K562 (cell line): ENCODE measurements around the gene OR7G3. TPM values are rescaled to one million over a fixed set of nuclear protein-coding genes. Genes with fewer than 3 reads are reported as not detected.

Experiments used
- ARID4B ChIP-seq: sonication (generic); formaldehyde crosslinking; IDR thresholded peaks from 2 replicates; pipeline ENCODE4 v1.8.0; 2022; ENCODE audit warnings: mild to moderate bottlenecking, missing genetic modification reagents
- BRD9 ChIP-seq: fragments of 450-650 bp; IDR thresholded peaks from 2 replicates; pipeline ENCODE4 v1.6.1; 2018; ENCODE audit warnings: low read depth; ENCODE audit not compliant: partially characterized antibody
- CHD1 ChIP-seq: fragments of 200-600 bp; sonication (generic); IDR thresholded peaks from one replicate; pipeline ENCODE4 v1.6.1; 2012; ENCODE audit warnings: mild to moderate bottlenecking, moderate library complexity, low read length, inconsistent platforms
- EGR1 ChIP-seq: fragments of 450-650 bp; conservative IDR thresholded peaks from 2 replicates; pipeline ENCODE4 v1.6.1; 2017; ENCODE audit warnings: mild to moderate bottlenecking
- EHMT2 ChIP-seq: fragments of 450-650 bp; IDR thresholded peaks from 2 replicates; pipeline ENCODE4 v1.6.1; 2018; ENCODE audit warnings: antibody characterized with exemption
- FOXK2 ChIP-seq, 2 experiments: fragments of 450-650 bp; IDR thresholded peaks in 1 of 2; conservative IDR thresholded peaks in 1 of 2; 2 replicates each; pipeline ENCODE4 v1.6.1; 2016; ENCODE audit warnings: low read depth in 2 of 2, mild to moderate bottlenecking in 1 of 2
- HCFC1 ChIP-seq: IDR thresholded peaks from 2 replicates; pipeline ENCODE4 v1.6.1; 2012; ENCODE audit warnings: low read depth, low read length, improper control_type of control experiment
- HMGN3 ChIP-seq: IDR thresholded peaks from 2 replicates; pipeline ENCODE4 v1.6.1; 2011; ENCODE audit warnings: borderline replicate concordance, low read depth, mild to moderate bottlenecking, mixed read lengths, low read length; ENCODE audit not compliant: insufficient read length; ENCODE audit errors: extremely low read depth
- NFE2L1 ChIP-seq: fragments of 450-650 bp; IDR thresholded peaks from 2 replicates; pipeline ENCODE4 v1.6.1; 2016; ENCODE audit warnings: missing genetic modification characterization, low read depth, mild to moderate bottlenecking, missing compliant biosample characterization, moderate library complexity, borderline replicate concordance
- NFRKB ChIP-seq: fragments of 450-650 bp; IDR thresholded peaks from 2 replicates; pipeline ENCODE4 v1.6.1; 2016; ENCODE audit warnings: low read depth
- POLR2G ChIP-seq: fragments of 200-400 bp; formaldehyde crosslinking; IDR thresholded peaks from 2 replicates; pipeline ENCODE4 v1.6.1; 2017; ENCODE audit warnings: low read depth, mild to moderate bottlenecking, antibody characterized with exemption, low read length, moderate library complexity
- RAD51 ChIP-seq: fragments of 450-650 bp; IDR thresholded peaks from 2 replicates; pipeline ENCODE4 v1.7.1; 2016; ENCODE audit warnings: low read depth, mild to moderate bottlenecking, borderline replicate concordance
- RBFOX2 ChIP-seq: fragments of 200-400 bp; formaldehyde crosslinking; IDR thresholded peaks from 2 replicates; pipeline ENCODE4 v1.6.1; 2017; ENCODE audit warnings: low read depth, mild to moderate bottlenecking, low read length, moderate library complexity
- SMAD1 ChIP-seq: fragments of 150-350 bp; IDR thresholded peaks from 2 replicates; pipeline ENCODE4 v1.6.1; 2014; ENCODE audit warnings: low read length, low read depth; ENCODE audit not compliant: partially characterized antibody
- YY1 ChIP-seq, 3 experiments: IDR thresholded peaks; 2 replicates each; pipeline ENCODE4 v1.6.1; 2011; ENCODE audit warnings: low read length in 2 of 3, mild to moderate bottlenecking in 2 of 3, moderate library complexity in 2 of 3, borderline replicate concordance in 1 of 3, control low read depth in 1 of 3, low read depth in 1 of 3; ENCODE audit not compliant: insufficient read depth in 3 of 3, insufficient replicate concordance in 2 of 3, control insufficient read depth in 1 of 3, insufficient read length in 1 of 3; ENCODE audit errors: extremely low read depth in 1 of 3
- ZNF347 ChIP-seq: fragments of 450-650 bp; formaldehyde crosslinking; IDR thresholded peaks from 2 replicates; pipeline ENCODE4 v1.4.0; 2020; ENCODE audit warnings: low read depth, mild to moderate bottlenecking, moderate library complexity
- ZNF699 ChIP-seq: fragments of 250-450 bp; sonication (Bioruptor Pico); IDR thresholded peaks from 2 replicates; pipeline ENCODE4 v1.8.0; 2021; ENCODE audit warnings: mild to moderate bottlenecking, moderate library complexity; ENCODE audit not compliant: insufficient replicate concordance
- polyA plus RNA-seq, 8 experiments: library from polyadenylated mRNA; depleted of rRNA in 4 of 8; stranded (reverse) in 5 of 8; unstranded in 3 of 8; fragments of >200 nt; fragmentation: Nextera tagmentation in 2 of 8; fragmentation: Illumina TruSeq in 1 of 8; extraction: Ambion mirVana in 2 of 8; extraction: Trizol in 1 of 8; gene quantifications; 2 replicates each; pipeline versions ENCODE4 v1.2.1 to v1.2.3, GENCODE V29; 2011 to 2014; ENCODE audit warnings: inconsistent platforms in 1 of 8, missing spikeins in 1 of 8
- total RNA-seq, 7 experiments: library from RNA; depleted of rRNA in 6 of 7; stranded (reverse); fragments of >200 nt in 6 of 7; fragmentation: Illumina TruSeq in 2 of 7; extraction: Trizol in 2 of 7; gene quantifications; 2 replicates each; pipeline versions ENCODE4 v1.2.1 to v1.2.3, GENCODE V29; 2011 to 2021; ENCODE audit warnings: low replicate concordance in 1 of 7
- TF ChIP-seq, protein P1 (sequence below), 2 experiments: IDR thresholded peaks; 2 replicates each; pipeline ENCODE4 v1.6.1; 2011; ENCODE audit warnings: borderline replicate concordance in 1 of 2, control low read depth in 1 of 2, low read depth in 1 of 2, low read length in 1 of 2, mild to moderate bottlenecking in 1 of 2, mixed read lengths in 1 of 2, moderate library complexity in 1 of 2; ENCODE audit not compliant: insufficient read depth in 1 of 2, insufficient read length in 1 of 2, poor library complexity in 1 of 2, severe bottlenecking in 1 of 2; ENCODE audit errors: extremely low read depth in 1 of 2
- TF ChIP-seq, protein P2 (sequence below): fragments of 450-650 bp; IDR thresholded peaks from 2 replicates; pipeline ENCODE4 v1.6.1; 2017; ENCODE audit warnings: mild to moderate bottlenecking, moderate library complexity

Gene OR7G3
- total and polyA plus RNA-seq, 9 of the 15 experiments (the other 6 are each of a cell fraction or from before 2014, with no cell fraction given), result not detected

DNA sequence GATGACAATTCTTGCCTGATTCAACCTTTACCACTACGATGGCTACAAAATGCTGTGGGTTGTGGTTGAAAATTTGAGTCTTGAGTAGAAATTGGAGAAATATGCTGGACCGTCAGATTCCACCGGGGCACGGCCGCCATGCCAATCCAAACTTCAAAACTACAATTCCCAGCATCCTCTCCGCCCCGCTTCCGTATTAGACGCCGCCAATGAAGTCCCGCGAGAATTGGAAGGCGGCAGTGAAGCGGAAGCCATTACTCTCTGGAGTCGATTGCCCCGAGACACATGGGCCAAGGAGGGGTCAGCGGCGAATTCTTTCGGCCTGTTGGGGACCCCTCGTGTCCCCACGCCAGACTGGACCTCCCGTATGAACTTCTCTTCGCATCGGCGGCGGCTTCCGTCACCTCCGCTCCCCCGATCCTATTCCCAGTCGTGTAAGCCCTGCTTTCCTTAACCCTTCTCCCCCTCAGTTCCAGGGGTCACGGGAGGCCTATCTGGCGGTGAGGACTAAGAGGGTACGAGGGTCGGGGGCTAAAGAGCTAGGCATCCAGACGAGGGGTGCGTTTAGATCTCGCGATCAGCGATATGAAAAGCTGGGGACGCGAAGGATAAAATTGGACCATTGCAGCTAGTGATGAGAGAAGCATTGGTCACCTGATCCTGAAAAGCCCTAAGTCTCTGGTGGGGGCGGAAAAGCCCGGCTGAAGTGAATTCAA, 13.6 kb upstream of the OR7G3 start, which contains the start of gene ZNF317 (continued):
- TF ChIP-seq ARID4B, result peak; percentile 86; the same call in 1 of the 2 replicates
- TF ChIP-seq NFE2L1 (tag), result no peak
- TF ChIP-seq, protein P1, sequence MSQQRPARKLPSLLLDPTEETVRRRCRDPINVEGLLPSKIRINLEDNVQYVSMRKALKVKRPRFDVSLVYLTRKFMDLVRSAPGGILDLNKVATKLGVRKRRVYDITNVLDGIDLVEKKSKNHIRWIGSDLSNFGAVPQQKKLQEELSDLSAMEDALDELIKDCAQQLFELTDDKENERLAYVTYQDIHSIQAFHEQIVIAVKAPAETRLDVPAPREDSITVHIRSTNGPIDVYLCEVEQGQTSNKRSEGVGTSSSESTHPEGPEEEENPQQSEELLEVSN (IDR thresholded peaks at IDR 0.05; ENCODE audit: borderline replicate concordance in 1 of 2, extremely low read depth in 1 of 2, insufficient read depth in 1 of 2, insufficient read length in 1 of 2, low read depth in 1 of 2, low read length in 1 of 2, poor library complexity in 1 of 2, severe bottlenecking in 1 of 2), result peak; percentile 50 to 77
- TF ChIP-seq ZNF699 (CRISPR knock-in tag), result no peak
- TF ChIP-seq CHD1, result peak; percentile 57
- peak; percentile 92 for TF ChIP-seq POLR2G
- peak; percentile 78 to 97 (median 94) for TF ChIP-seq YY1 (IDR thresholded peaks at IDR 0.05; ENCODE audit: borderline replicate concordance in 1 of 3, control insufficient read depth in 1 of 3, extremely low read depth in 1 of 3, insufficient read depth in 3 of 3, insufficient read length in 1 of 3, insufficient replicate concordance in 2 of 3, low read depth in 1 of 3, low read length in 2 of 3)
- peak in 1 of 2 experiments; percentile 17; a peak in 1 of 4 replicates for TF ChIP-seq FOXK2 (conservative IDR thresholded peaks at IDR 0.05 in 1 of 2, IDR thresholded peaks at IDR 0.05 in 1 of 2; ENCODE audit: low read depth in 2 of 2)
- peak; percentile 72; the same call in 1 of the 2 replicates for TF ChIP-seq RAD51
- TF ChIP-seq NFRKB, result peak; percentile 91
- TF ChIP-seq EHMT2, result no peak
- peak; percentile 96 for TF ChIP-seq HCFC1
- no peak for TF ChIP-seq ZNF347 (CRISPR knock-in tag)
- TF ChIP-seq SMAD1, result peak; percentile 67
- TF ChIP-seq HMGN3, result no peak
- TF ChIP-seq, protein P2, sequence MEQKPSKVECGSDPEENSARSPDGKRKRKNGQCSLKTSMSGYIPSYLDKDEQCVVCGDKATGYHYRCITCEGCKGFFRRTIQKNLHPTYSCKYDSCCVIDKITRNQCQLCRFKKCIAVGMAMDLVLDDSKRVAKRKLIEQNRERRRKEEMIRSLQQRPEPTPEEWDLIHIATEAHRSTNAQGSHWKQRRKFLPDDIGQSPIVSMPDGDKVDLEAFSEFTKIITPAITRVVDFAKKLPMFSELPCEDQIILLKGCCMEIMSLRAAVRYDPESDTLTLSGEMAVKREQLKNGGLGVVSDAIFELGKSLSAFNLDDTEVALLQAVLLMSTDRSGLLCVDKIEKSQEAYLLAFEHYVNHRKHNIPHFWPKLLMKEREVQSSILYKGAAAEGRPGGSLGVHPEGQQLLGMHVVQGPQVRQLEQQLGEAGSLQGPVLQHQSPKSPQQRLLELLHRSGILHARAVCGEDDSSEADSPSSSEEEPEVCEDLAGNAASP, result no peak
- TF ChIP-seq EGR1, result peak; percentile 46
- peak; percentile 94 for TF ChIP-seq RBFOX2
- peak; percentile 41 for TF ChIP-seq BRD9
